ENCODE results near the gene MRPS22. TPM values are rescaled to one million over a fixed set of nuclear protein-coding genes. Genes with fewer than 3 reads are reported as not detected.

The MRPS22 gene
- total RNA-seq, 1 experiment from 2014 or later: 95.1 TPM

GRCh38 chr3:139303216-139303615 is 40.6 kb upstream of the MRPS22 start:
- Histone ChIP-seq H3K9me2 (ENCODE audit: insufficient read depth) (no peaks in the 10 kb centered on the region), H3K4me2 (ENCODE audit: low read length) (peak overlapping the region; percentile 75), H3K4me1 (ENCODE audit: control insufficient read depth in 1 of 2, insufficient read depth in 2 of 2, low read length in 2 of 2) (peaks cover 81 to 96% of the 10 kb centered on the region in 2 experiments), H2AFZ (ENCODE audit: low read depth, low read length, poor library complexity, severe bottlenecking) (no peak overlapping the region), H3K9me3 (ENCODE audit: control insufficient read depth in 1 of 2, insufficient read depth in 1 of 2, low read depth in 1 of 2, low read length in 2 of 2) (no peaks in the 10 kb centered on the region), H3K27me3 (ENCODE audit: insufficient read depth, low read length) (no peaks in the 10 kb centered on the region), H4K20me1 (ENCODE audit: insufficient read depth) (no peaks in the 10 kb centered on the region), H3K79me2 (ENCODE audit: insufficient read depth, low read length) (no peaks in the 10 kb centered on the region; the same call in 1 of the 2 replicates), H3K27ac (ENCODE audit: low read depth, low read length) (peak overlapping the region; percentile 97), H3K36me3 (ENCODE audit: control insufficient read depth in 1 of 2, insufficient read depth in 2 of 2, low read length in 2 of 2) (no peaks in the 10 kb centered on the region), H3K9ac (ENCODE audit: low read length) (peak overlapping the region; percentile 75), H3K4me3 (replicated peaks in 1 of 2; ENCODE audit: low read depth in 1 of 2, low read length in 2 of 2) (no peak overlapping the region)
- no peak for TF ChIP-seq CEBPB (IDR thresholded peaks at IDR 0.05; ENCODE audit: low read depth)
- TF ChIP-seq CTCF (IDR thresholded peaks at IDR 0.05 in 2 of 3, conservative IDR thresholded peaks at IDR 0.05 in 1 of 3; ENCODE audit: borderline replicate concordance in 1 of 3, insufficient read depth in 1 of 3, low read depth in 2 of 3, low read length in 2 of 3): no peak
- TF ChIP-seq POLR2A (IDR thresholded peaks at IDR 0.05; ENCODE audit: borderline replicate concordance, extremely low read depth, insufficient read depth, insufficient read length): peak; percentile 42
- no TSS peak for BruUV-seq (replicated peaks)
- no peak for ATAC-seq
- DNase-seq (ENCODE audit: low read depth, low spot score): no peak
- ChIA-PET CTCF (interaction anchor here (1.8 to 5.4 kb wide), 4 partner anchors 7 to 192 kb away, joined by 6 to 36 read pairs (median 8); no protein-coding TSS in a partner anchor), POLR2A (interaction anchor here (1.5 to 10.8 kb wide), 2 partner anchors 12 to 191 kb away, joined by 6 to 198 read pairs; no protein-coding TSS in a partner anchor), RAD21 (ENCODE audit: low non-redundant PET in 1 of 2, low total read pairs in 2 of 2, uncharacterized antibody in 2 of 2, unreplicated experiment in 2 of 2) (interaction anchor here in 1 of 2 experiments (0.9 to 1.7 kb wide), 2 partner anchors 14 to 191 kb away, joined by 3 to 5 read pairs; no protein-coding TSS in a partner anchor)
- intact Hi-C loops (cut with micrococcal nuclease): no loop called here

GRCh38 chr3:139304383-139304782 is 39.4 kb upstream of the MRPS22 start:
- no peak for ATAC-seq
- ChIA-PET RAD21 (ENCODE audit: low non-redundant PET in 1 of 2, low total read pairs in 2 of 2, uncharacterized antibody in 2 of 2, unreplicated experiment in 2 of 2) (no interaction called here), POLR2A (interaction anchor here (10.8 kb wide), 1 partner anchor 11 kb away, joined by 198 read pairs; no protein-coding TSS in a partner anchor), CTCF (interaction anchor here (0.8 to 2.4 kb wide), 2 partner anchors 25 to 193 kb away, joined by 3 to 7 read pairs; no protein-coding TSS in a partner anchor)
- BruUV-seq (replicated peaks): no TSS peak
- Histone ChIP-seq H3K9me2 (ENCODE audit: insufficient read depth) (no peaks in the 10 kb centered on the region), H3K4me2 (ENCODE audit: low read length) (peak overlapping the region; percentile 75; the same call in 1 of the 2 replicates), H3K4me1 (ENCODE audit: control insufficient read depth in 1 of 2, insufficient read depth in 2 of 2, low read length in 2 of 2) (peaks cover 82 to 96% of the 10 kb centered on the region in 2 experiments), H2AFZ (ENCODE audit: low read depth, low read length, poor library complexity, severe bottlenecking) (no peak overlapping the region), H3K27ac (ENCODE audit: low read depth, low read length) (peak overlapping the region; percentile 97), H3K4me3 (replicated peaks in 1 of 2; ENCODE audit: low read depth in 1 of 2, low read length in 2 of 2) (no peak overlapping the region), H3K9me3 (ENCODE audit: control insufficient read depth in 1 of 2, insufficient read depth in 1 of 2, low read depth in 1 of 2, low read length in 2 of 2) (no peaks in the 10 kb centered on the region), H3K36me3 (ENCODE audit: control insufficient read depth in 1 of 2, insufficient read depth in 2 of 2, low read length in 2 of 2) (no peaks in the 10 kb centered on the region), H4K20me1 (ENCODE audit: insufficient read depth) (no peaks in the 10 kb centered on the region), H3K79me2 (ENCODE audit: insufficient read depth, low read length) (no peaks in the 10 kb centered on the region; the same call in 1 of the 2 replicates), H3K9ac (ENCODE audit: low read length) (peak overlapping the region; percentile 75), H3K27me3 (ENCODE audit: insufficient read depth, low read length) (no peaks in the 10 kb centered on the region)
- DNase-seq (ENCODE audit: low read depth, low spot score): no peak
- intact Hi-C loops (cut with micrococcal nuclease): no loop called here
- TF ChIP-seq SIN3A (IDR thresholded peaks at IDR 0.05; ENCODE audit: low read depth) (no peak), ELF1 (IDR thresholded peaks at IDR 0.05; ENCODE audit: borderline replicate concordance, low read depth) (no peak), ZBTB33 (IDR thresholded peaks at IDR 0.05; ENCODE audit: extremely low read depth, insufficient replicate concordance, low read length) (no peak), ZNF274 (IDR thresholded peaks at IDR 0.05; ENCODE audit: low read depth, low read length) (no peak), MAX (IDR thresholded peaks at IDR 0.05) (no peak), EZH2phosphoT487 (IDR thresholded peaks at IDR 0.05; ENCODE audit: borderline replicate concordance) (no peak), YY1 (IDR thresholded peaks at IDR 0.05; ENCODE audit: extremely low read depth, insufficient replicate concordance, low read depth, low read length) (no peak), SRF (IDR thresholded peaks at IDR 0.05; ENCODE audit: low read depth) (no peak), JUND (IDR thresholded peaks at IDR 0.05) (no peak), EZH2 (IDR thresholded peaks at IDR 0.05) (no peak), ZFX (IDR thresholded peaks at IDR 0.05) (no peak), SP1 (IDR thresholded peaks at IDR 0.05; ENCODE audit: low read depth) (no peak)

All from HCT116 (cell line).